ENCODE results near the gene SKI.

SKI gene

DNA sequence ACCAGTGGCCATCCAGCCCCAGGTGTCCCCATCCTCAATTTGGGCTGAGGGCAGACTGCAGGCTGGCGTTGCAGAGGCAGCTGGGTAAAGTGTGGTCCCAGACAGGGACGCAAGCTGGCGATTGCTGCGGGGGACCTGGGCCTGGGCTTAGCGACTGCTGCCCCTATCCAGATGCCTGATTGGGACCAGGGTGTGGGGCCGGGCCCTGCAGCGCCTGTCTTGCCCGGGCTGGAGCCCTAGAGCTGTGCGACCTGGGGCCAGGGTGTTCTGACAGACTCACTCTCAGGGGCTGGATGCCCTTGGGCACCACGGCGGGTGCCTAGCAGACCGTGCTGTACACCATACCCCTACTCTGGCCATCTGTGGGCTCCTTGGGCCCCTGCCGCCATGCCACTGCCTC lies 17.3 kb upstream of the SKI start:
- DNase-seq: no peak

DNA sequence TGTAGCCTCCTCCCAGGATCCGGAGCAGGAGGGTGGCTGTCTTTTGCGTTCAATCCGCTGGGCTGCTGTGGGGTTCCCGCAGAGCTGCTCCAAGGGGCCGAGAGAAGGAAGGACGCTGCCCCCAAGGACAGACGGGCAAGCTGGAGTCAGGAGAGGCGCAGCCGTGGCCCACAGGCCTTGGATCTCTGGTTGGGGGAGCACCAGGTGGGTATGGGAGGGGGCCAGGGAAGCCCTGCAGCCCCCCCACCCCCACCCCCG lies 15.9 kb upstream of the SKI start:
- DNase-seq: no peak

- DNase-seq: peak; percentile 61
Measured at GRCh38 chr1:2212532-2213491, 15.3 kb upstream of the SKI start.

DNA sequence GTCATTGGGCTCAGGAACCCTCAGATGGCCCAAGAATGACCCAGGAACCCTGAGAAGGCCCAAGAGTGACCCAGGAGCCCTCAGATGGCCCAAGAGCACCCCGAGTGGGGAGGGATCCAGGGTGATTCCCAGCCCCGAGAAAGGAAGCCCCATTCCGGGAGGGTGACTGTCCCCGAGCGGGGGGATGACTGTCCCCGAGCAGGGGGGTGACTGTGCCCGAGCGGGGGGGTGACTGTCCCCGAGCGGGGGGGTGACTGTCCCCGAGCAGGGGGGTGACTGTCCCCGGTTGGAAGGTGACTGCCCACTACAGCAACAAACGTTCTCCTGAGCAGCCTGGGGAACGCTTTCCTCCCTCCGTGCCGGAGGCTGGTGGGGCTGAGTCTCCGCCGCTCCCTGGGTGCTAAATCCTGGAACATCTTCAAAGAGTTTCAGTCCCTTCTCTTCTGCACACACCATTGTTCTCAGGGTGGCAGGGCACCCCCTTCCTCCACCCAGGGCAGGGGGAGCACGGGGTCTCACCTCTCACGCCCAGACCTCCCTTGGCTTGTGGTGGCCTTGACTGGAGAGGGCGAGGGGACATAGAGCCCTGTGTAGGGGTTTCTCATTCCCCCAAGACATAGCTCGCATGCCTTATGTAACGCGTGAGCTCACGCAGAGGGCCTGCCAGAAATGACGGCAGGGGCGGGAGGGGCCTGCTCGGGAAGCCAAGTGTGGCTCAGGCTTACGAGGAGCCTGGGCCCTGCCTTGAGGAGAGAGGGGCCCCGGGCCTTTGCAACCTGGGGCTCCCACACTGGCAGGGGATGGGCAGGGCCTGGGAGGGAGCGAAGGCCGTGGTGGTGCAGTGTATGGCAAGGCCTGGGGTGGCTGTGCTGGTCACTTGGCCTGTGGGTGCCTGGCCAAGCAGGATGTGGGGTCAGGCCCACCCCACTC lies 14.3 kb upstream of the SKI start:
- DNase-seq: no peak

DNA sequence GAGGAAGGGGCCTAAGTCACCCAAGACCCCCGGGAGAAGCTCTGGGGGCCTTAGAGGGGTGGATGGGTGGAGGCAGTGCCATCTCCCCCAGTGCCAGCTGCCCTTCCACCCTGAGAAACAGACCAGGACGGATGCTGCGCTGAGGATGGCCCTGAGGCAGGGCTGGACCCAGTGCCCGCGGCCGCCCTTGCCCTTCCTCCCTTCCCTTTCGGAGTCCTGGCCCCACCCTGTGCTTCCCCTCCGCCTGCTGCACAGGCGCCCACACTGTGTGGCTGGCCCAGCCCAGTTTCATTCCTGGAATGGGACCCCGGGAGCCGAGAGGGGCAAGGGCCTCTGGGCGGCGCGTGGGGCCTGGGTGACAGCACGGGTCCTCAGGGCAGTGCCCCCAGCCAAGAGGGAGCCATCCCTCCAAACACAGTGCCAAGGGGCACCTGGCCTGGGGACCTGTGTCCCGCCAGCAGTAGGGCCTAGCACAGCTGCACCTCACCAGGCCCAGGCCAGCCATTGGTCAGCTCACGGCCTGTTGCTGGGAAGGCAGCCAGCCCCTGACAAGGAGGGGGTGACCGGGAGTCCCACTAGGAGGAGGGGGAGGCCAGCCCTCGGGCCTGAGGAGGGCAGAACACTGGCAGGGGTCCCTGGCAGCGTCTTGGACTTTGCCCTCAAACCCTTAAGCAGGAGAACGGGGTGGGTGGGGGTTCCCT lies 13.4 kb upstream of the SKI start:
- no peak for DNase-seq

GRCh38 chr1:2215329-2215728 lies 12.8 kb upstream of the SKI start:
- DNase-seq: no peak

GRCh38 chr1:2215909-2216766 lies 12.0 kb upstream of the SKI start:
- no peak for DNase-seq

GRCh38 chr1:2216767-2217058 lies 11.4 kb upstream of the SKI start:
- no peak for DNase-seq

GRCh38 chr1:2221271-2221670 lies 6.8 kb upstream of the SKI start:
- no peak for DNase-seq

GRCh38 chr1:2224170-2224584 lies 3.9 kb upstream of the SKI start:
- DNase-seq: no peak

GRCh38 chr1:2224631-2225428 lies 3.3 kb upstream of the SKI start:
- DNase-seq: no peak

DNA sequence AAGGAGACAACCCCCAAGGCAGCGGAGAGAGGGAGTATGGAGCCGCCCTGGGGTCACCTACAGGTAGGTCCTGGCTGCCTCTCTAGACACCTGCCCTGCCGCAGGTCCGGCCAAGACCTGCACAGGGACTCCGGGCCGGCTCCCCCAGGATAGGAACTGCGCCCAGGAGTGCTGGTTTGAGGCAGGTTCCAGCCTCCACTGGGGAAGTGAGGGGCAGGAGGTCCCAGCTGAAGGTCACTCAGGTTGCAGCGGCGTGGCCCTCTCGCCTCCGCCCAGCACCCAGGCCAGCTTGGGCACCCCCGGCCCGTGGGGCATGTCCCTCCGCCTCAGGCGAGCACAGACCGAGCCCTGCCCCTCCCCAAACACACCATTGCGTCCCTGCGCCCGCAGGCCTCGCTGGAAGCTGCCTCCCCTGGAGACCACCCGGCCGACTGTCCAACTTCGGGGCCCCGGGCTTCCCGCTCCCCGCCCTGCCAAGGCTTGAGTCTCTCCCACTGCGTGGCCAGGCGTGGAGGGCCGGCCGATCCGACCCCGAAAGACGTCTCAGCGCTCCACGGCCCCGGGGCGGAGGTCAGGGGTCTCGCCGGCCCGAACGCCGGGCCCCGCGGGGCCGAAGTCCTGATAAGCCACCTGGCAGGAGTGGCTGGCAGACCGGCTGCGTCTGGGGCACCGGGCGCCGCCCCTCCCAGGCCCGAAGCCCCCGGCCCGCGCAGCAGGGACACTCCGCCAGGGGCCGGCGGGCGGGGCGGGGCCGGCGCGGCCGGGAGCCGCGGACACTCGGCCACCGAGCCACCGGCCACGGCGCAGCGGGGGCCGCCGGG lies 1.4 kb upstream of the SKI start:
- DNase-seq: no peak

- peak; percentile 92 for DNase-seq
Measured at GRCh38 chr1:2227346-2228156, 568 bp upstream of the SKI start.

DNA sequence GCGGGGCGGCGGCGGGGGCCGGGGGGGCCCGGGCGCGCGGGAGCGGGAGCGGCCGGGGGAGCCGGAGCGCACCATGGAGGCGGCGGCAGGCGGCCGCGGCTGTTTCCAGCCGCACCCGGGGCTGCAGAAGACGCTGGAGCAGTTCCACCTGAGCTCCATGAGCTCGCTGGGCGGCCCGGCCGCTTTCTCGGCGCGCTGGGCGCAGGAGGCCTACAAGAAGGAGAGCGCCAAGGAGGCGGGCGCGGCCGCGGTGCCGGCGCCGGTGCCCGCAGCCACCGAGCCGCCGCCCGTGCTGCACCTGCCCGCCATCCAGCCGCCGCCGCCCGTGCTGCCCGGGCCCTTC lies 546 bp downstream of the SKI start:
- peak; percentile 32 for DNase-seq

- DNase-seq: peak; percentile 46
Measured at GRCh38 chr1:2229037-2229864, 1.1 kb downstream of the SKI start.

- no peak for DNase-seq
Measured at GRCh38 chr1:2229911-2230731, 2.0 kb downstream of the SKI start.

GRCh38 chr1:2230781-2231531 lies 2.8 kb downstream of the SKI start:
- peak; percentile 64 for DNase-seq
